Transverse colon (tissue), 4 donors: ENCODE data around the gene PTGR3.

ENCODE experiments used
- POLR2A ChIP-seq: fragments of 450-650 bp; IDR thresholded peaks from one replicate; pipeline ENCODE4 v1.6.1; 2016; ENCODE audit warnings: antibody characterized with exemption, mild to moderate bottlenecking, moderate library complexity
- POLR2AphosphoS5 ChIP-seq, 3 donors: sonication (generic); formaldehyde crosslinking; IDR thresholded peaks; one replicate each; pipeline ENCODE4 v1.6.1; 2016; ENCODE audit warnings: antibody characterized with exemption in 3 of 3
- TF ChIP-seq, protein P1 (sequence below), 5 experiments: fragments of 200-600 bp in 3 of 5; fragments of 450-650 bp in 2 of 5; sonication (generic) in 3 of 5; IDR thresholded peaks; 1 replicate in 2 of 5; 2 replicates in 3 of 5; pipeline ENCODE4 v1.5.1; 2016 to 2017; ENCODE audit warnings: antibody characterized with exemption in 5 of 5, inconsistent platforms in 3 of 5, mild to moderate bottlenecking in 2 of 5, moderate library complexity in 1 of 5

GRCh38 chr18:75204732-75205513 lies 4.0 kb downstream of the PTGR3 start:
- TF ChIP-seq, protein P1, sequence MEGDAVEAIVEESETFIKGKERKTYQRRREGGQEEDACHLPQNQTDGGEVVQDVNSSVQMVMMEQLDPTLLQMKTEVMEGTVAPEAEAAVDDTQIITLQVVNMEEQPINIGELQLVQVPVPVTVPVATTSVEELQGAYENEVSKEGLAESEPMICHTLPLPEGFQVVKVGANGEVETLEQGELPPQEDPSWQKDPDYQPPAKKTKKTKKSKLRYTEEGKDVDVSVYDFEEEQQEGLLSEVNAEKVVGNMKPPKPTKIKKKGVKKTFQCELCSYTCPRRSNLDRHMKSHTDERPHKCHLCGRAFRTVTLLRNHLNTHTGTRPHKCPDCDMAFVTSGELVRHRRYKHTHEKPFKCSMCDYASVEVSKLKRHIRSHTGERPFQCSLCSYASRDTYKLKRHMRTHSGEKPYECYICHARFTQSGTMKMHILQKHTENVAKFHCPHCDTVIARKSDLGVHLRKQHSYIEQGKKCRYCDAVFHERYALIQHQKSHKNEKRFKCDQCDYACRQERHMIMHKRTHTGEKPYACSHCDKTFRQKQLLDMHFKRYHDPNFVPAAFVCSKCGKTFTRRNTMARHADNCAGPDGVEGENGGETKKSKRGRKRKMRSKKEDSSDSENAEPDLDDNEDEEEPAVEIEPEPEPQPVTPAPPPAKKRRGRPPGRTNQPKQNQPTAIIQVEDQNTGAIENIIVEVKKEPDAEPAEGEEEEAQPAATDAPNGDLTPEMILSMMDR (IDR thresholded peaks at IDR 0.05) = no peak
- TF ChIP-seq POLR2A (no peak), POLR2AphosphoS5 (IDR thresholded peaks at IDR 0.05) (no peak)
